ENCODE data around the gene SART3. TPM values are rescaled to one million over a fixed set of nuclear protein-coding genes. Genes with fewer than 3 reads are reported as not detected.

The SART3 gene
- total and polyA plus RNA-seq, 9 donors, result 27.9 to 55.3 (median 46.8) TPM

DNA sequence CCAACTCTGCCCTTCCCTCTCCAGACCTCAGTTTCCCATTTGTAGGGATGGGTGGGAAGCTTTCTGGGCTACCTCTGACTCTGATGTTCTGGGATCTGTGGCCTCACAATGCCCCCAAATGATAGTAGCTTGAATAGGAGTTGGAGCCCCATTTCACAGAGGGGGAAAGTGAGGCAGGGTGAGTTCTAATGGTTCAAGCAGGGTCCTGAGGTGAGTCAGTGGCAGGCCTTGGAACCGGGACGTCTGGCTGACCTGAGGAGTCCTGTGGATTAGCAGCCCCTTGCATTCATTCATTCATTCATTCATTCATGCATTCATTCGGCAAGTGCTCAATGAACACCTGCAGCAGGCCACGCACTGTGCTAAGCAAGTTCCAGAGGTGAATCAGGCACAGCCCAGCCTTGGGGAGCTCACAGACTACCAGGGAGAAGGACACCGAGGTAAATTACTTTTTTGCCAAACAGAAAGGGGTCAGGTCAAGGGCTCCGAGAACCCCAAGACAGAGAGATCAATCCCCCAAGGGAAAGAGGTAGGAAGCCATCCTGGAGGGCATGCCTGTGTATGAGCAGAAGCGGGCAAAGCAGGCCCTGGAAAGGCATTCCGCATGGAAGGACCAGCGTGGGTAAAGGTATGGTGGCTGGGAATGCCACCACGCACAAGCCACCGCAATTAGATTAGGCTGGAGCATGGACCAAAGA, 37.7 kb upstream of the SART3 start:
- Histone ChIP-seq H3K4me3 (no peak overlapping the region), H3K27ac (no peak overlapping the region), H3K9me3 (no peaks in the 10 kb centered on the region), H3K27me3 (no peaks in the 10 kb centered on the region), H3K36me3 (no peaks in the 10 kb centered on the region), H3K4me1 (ENCODE audit: insufficient read depth) (no peaks in the 10 kb centered on the region)
- 92 to 94% (median 93%) methylated on average over 11 of the region's 11 CpGs for WGBS, 3 donors
- DNase-seq, result no peak
- TF ChIP-seq POLR2A (IDR thresholded peaks at IDR 0.05), result no peak
- TF ChIP-seq, protein P1, sequence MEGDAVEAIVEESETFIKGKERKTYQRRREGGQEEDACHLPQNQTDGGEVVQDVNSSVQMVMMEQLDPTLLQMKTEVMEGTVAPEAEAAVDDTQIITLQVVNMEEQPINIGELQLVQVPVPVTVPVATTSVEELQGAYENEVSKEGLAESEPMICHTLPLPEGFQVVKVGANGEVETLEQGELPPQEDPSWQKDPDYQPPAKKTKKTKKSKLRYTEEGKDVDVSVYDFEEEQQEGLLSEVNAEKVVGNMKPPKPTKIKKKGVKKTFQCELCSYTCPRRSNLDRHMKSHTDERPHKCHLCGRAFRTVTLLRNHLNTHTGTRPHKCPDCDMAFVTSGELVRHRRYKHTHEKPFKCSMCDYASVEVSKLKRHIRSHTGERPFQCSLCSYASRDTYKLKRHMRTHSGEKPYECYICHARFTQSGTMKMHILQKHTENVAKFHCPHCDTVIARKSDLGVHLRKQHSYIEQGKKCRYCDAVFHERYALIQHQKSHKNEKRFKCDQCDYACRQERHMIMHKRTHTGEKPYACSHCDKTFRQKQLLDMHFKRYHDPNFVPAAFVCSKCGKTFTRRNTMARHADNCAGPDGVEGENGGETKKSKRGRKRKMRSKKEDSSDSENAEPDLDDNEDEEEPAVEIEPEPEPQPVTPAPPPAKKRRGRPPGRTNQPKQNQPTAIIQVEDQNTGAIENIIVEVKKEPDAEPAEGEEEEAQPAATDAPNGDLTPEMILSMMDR (IDR thresholded peaks at IDR 0.05), result no peak
- no peak for TF ChIP-seq EP300 (IDR thresholded peaks at IDR 0.05)
- intact Hi-C loops (cut with DNase I), result no loop called here

GRCh38 chr12:108597559-108598471, 36.8 kb upstream of the SART3 start, which contains the start of gene TMEM119:
Gene TMEM119, minus strand, starts transcription at chr12:108598084. Its CDS starts 5,701 bp downstream, at chr12:108592383.
- WGBS, 3 donors, result 13 to 17% (median 16%) methylated on average over 24 to 27 of the region's 27 CpGs
- TF ChIP-seq EP300 (IDR thresholded peaks at IDR 0.05) (no peak), POLR2A (IDR thresholded peaks at IDR 0.05) (no peak)
- TF ChIP-seq, protein P1 (IDR thresholded peaks at IDR 0.05), result no peak
- H3K4me3 ChIP-seq, result no peak within 1 kb of the TSS
- no peak for DNase-seq
- no peaks in the 10 kb centered on the region for H3K27me3 ChIP-seq
- no peaks in the 10 kb centered on the region for H3K36me3 ChIP-seq
- H3K9me3 ChIP-seq, result no peaks in the 10 kb centered on the region
- intact Hi-C loops (cut with DNase I), result no loop called here
- H3K27ac ChIP-seq, result no peak within 1 kb of the TSS
- H3K4me1 ChIP-seq (ENCODE audit: insufficient read depth), result no peaks in the 10 kb centered on the region

- Histone ChIP-seq H3K4me1 (ENCODE audit: insufficient read depth) (no peaks in the 10 kb centered on the region), H3K4me3 (no peak overlapping the region), H3K27me3 (no peaks in the 10 kb centered on the region), H3K36me3 (no peaks in the 10 kb centered on the region), H3K27ac (no peak overlapping the region), H3K9me3 (no peaks in the 10 kb centered on the region)
- intact Hi-C loops (cut with DNase I), result no loop called here
- TF ChIP-seq EP300 (IDR thresholded peaks at IDR 0.05), result no peak
- no peak for TF ChIP-seq POLR2A (IDR thresholded peaks at IDR 0.05)
- TF ChIP-seq, protein P1 (IDR thresholded peaks at IDR 0.05), result no peak
- DNase-seq, result no peak
- WGBS, 3 donors, result 41 to 45% (median 42%) methylated on average over 10 of the region's 10 CpGs
Measured at GRCh38 chr12:108596854-108597558, 36.0 kb upstream of the SART3 start.
